Ishikawa (cell line): ENCODE data around the gene KMT2E.

Experiments used
- CEBPB ChIP-seq: IDR thresholded peaks from 2 replicates; pipeline ENCODE4 v1.6.1; 2012
- CREB1 ChIP-seq: IDR thresholded peaks from 2 replicates; pipeline ENCODE4 v1.6.1; 2012; ENCODE audit warnings: low read depth
- EGR1 ChIP-seq: IDR thresholded peaks from 2 replicates; pipeline ENCODE4 v1.6.1; 2012
- EP300 ChIP-seq: IDR thresholded peaks from 2 replicates; pipeline ENCODE4 v1.6.1; 2012; ENCODE audit warnings: borderline replicate concordance
- FOXM1 ChIP-seq: IDR thresholded peaks from 2 replicates; pipeline ENCODE4 v1.6.1; 2012; ENCODE audit warnings: low read depth, borderline replicate concordance
- NFIC ChIP-seq: IDR thresholded peaks from 2 replicates; pipeline ENCODE4 v1.6.1; 2012
- RAD21 ChIP-seq: IDR thresholded peaks from 2 replicates; pipeline ENCODE4 v1.6.1; 2012; ENCODE audit warnings: low read depth
- TAF1 ChIP-seq: IDR thresholded peaks from 2 replicates; pipeline ENCODE4 v1.6.1; 2012; ENCODE audit warnings: low read depth, mild to moderate bottlenecking
- TCF12 ChIP-seq: IDR thresholded peaks from 2 replicates; pipeline ENCODE4 v1.6.1; 2012; ENCODE audit warnings: low read depth
- TEAD4 ChIP-seq: IDR thresholded peaks from 2 replicates; pipeline ENCODE4 v1.6.1; 2012
- YY1 ChIP-seq: IDR thresholded peaks from 2 replicates; pipeline ENCODE4 v1.6.1; 2012; ENCODE audit warnings: low read depth
- ZBTB7A ChIP-seq: IDR thresholded peaks from 2 replicates; pipeline ENCODE4 v1.6.1; 2012; ENCODE audit warnings: low read depth
- TF ChIP-seq, protein P1 (sequence below): IDR thresholded peaks from 2 replicates; pipeline ENCODE4 v1.6.1; 2012; ENCODE audit warnings: low read depth, mild to moderate bottlenecking
- TF ChIP-seq, protein P2 (sequence below): IDR thresholded peaks from 2 replicates; pipeline ENCODE4 v1.6.1; 2012
- TF ChIP-seq, protein P3 (sequence below): IDR thresholded peaks from 2 replicates; pipeline ENCODE4 v1.6.1; 2012

Gene KMT2E

DNA sequence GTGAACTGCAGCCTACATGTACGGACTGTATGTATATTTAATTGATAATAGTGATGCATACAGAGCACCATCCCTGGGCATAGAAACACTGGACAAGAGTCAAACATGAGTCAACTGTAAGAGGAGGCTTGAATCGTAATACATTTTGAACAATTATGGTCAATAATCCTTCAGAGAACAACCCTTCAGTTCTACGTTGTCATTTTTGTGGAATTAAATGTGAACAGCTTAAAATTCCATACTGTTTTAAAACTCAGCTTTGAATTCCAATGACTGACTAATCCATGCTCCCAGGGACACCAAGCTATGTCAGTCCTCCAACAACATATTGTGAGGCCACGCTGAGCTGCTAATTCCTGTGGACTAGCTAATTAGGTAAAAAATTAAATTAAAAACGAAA is 41.5 kb upstream of the KMT2E start:
- TF ChIP-seq YY1 = no peak
- no peak for TF ChIP-seq CREB1
- TF ChIP-seq, protein P1, sequence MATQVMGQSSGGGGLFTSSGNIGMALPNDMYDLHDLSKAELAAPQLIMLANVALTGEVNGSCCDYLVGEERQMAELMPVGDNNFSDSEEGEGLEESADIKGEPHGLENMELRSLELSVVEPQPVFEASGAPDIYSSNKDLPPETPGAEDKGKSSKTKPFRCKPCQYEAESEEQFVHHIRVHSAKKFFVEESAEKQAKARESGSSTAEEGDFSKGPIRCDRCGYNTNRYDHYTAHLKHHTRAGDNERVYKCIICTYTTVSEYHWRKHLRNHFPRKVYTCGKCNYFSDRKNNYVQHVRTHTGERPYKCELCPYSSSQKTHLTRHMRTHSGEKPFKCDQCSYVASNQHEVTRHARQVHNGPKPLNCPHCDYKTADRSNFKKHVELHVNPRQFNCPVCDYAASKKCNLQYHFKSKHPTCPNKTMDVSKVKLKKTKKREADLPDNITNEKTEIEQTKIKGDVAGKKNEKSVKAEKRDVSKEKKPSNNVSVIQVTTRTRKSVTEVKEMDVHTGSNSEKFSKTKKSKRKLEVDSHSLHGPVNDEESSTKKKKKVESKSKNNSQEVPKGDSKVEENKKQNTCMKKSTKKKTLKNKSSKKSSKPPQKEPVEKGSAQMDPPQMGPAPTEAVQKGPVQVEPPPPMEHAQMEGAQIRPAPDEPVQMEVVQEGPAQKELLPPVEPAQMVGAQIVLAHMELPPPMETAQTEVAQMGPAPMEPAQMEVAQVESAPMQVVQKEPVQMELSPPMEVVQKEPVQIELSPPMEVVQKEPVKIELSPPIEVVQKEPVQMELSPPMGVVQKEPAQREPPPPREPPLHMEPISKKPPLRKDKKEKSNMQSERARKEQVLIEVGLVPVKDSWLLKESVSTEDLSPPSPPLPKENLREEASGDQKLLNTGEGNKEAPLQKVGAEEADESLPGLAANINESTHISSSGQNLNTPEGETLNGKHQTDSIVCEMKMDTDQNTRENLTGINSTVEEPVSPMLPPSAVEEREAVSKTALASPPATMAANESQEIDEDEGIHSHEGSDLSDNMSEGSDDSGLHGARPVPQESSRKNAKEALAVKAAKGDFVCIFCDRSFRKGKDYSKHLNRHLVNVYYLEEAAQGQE = no peak
- TF ChIP-seq TEAD4 = no peak
- TF ChIP-seq, protein P2, sequence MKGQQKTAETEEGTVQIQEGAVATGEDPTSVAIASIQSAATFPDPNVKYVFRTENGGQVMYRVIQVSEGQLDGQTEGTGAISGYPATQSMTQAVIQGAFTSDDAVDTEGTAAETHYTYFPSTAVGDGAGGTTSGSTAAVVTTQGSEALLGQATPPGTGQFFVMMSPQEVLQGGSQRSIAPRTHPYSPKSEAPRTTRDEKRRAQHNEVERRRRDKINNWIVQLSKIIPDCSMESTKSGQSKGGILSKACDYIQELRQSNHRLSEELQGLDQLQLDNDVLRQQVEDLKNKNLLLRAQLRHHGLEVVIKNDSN = no peak
- no peak for TF ChIP-seq TCF12
- no peak for TF ChIP-seq CEBPB
- no peak for TF ChIP-seq EP300
- no peak for TF ChIP-seq FOXM1

DNA sequence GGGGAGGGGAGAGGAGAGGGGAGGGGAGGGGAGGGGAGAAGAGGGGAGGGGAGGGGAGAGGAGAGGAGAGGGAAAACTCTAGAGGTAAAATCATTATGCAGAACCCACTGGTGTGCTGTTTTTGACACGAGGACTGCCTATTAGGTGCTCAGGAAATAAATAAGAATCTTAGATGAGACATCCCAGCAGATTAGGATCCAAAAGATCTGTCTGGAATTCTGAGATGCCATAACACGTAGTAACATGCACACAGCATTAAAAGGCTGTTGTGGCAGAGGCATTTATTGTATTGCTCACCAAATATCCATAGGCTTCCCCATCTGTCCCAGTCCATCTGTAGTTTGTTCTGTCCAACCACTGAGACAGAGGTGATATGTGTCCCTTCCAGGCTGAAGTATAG is 40.8 kb upstream of the KMT2E start:
- TF ChIP-seq NFIC (no peak), FOXM1 (no peak), EGR1 (no peak)
- TF ChIP-seq, protein P3, sequence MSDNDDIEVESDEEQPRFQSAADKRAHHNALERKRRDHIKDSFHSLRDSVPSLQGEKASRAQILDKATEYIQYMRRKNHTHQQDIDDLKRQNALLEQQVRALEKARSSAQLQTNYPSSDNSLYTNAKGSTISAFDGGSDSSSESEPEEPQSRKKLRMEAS = no peak

DNA sequence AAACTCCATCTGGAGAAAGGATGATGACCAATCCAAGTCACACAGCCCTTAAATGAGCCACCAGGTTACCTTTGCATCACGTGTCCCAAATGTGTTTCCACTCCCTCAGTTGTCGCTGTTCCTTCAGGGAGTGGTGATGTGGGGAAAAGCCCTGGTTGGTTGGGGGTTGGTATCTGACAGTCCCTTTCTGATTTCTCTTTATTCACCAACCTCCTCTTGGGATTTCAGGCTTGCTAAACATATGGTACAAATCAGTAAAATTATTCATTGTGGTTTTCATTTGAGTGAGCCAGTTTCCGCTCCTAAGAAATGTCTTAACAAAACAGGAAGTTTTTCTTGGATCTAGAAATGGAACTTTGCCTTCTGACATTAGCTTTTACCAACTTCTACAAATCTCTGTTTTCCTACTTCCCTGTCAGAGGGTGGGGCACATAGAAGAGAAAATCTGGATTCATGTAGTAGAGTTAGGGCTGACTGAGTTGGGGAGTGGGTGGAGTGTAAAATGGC is 40.0 kb upstream of the KMT2E start:
- TF ChIP-seq CREB1 = no peak
- TF ChIP-seq, protein P1 = no peak
- TF ChIP-seq TAF1 = no peak
- TF ChIP-seq TCF12 = no peak
- TF ChIP-seq EP300 = no peak
- TF ChIP-seq RAD21 = no peak
- no peak for TF ChIP-seq ZBTB7A
- TF ChIP-seq EGR1 = no peak
- TF ChIP-seq NFIC = no peak
- no peak for TF ChIP-seq YY1
- TF ChIP-seq, protein P3 = no peak
- no peak for TF ChIP-seq FOXM1
- TF ChIP-seq, protein P2 = no peak
- TF ChIP-seq CEBPB = no peak
- no peak for TF ChIP-seq TEAD4

DNA sequence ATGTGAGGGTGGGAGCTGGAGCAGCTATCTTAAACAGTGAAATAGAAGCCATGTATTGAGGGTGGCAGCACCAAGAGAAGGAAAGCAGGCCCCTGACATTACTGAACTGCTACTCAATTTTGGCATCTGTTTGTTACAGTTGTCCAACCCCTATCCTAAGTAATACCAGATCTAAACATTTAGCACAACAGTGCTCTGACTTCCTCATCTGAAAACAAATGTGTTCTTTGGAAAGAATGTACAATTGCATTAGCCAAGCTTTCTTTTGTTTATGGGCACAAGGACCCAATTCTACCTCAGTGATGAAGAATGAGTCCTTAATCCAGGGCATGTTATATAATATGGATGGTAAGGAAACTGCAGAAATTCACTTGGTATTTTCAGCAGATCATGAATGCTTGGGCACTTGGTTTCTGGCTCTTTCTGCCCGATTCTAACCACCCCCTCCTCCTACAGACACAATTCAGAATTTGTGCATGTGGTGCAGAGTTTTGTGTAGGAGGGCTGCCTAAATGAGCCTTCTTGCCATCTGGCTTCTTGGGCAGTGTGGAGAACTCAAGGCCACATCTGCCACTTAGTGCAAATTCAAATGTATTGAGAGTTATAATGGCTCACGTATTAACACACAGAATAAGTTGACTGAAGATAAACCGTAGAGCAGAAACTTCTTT is 36.9 kb upstream of the KMT2E start:
- TF ChIP-seq TEAD4 (no peak), NFIC (no peak), ZBTB7A (no peak), RAD21 (no peak), CEBPB (no peak), EGR1 (no peak)
- TF ChIP-seq, protein P2 = no peak
- TF ChIP-seq, protein P3 = no peak

DNA sequence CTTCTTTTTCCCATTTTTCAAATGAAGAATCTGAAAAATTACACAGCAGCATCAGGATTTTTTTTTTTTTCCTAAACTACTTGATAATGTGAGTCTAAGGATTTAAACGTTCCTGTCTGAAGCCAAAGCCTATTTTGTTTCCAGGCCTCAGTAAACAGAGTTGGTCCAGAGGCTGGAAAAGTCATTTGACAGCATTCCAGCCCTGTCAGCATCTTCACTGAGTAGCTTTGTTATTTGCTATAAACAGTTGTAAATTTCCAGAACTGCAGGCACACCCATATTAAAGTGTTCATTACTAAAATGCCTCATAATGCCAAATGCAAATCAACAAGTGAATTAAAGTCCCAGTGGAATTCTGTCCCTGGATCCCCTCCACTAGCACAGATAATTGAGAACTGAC is 35.5 kb upstream of the KMT2E start:
- TF ChIP-seq TAF1 (no peak), CEBPB (no peak), TCF12 (no peak), CREB1 (no peak), YY1 (no peak), RAD21 (no peak), EP300 (no peak), FOXM1 (no peak), TEAD4 (no peak), EGR1 (no peak), ZBTB7A (no peak), NFIC (no peak)
- TF ChIP-seq, protein P1 = no peak
- TF ChIP-seq, protein P2 = no peak
- TF ChIP-seq, protein P3 = no peak
